Measurements from ENCODE around the gene TNFRSF17.

TNFRSF17 gene

GRCh38 chr16:11994143-11995119, 29.4 kb downstream of the TNFRSF17 start:
- H3K9me3 ChIP-seq (ENCODE audit: severe bottlenecking) = no peaks in the 10 kb centered on the region
- DNase-seq (ENCODE audit: low spot score) (no peak), ATAC-seq (ENCODE audit: low read depth) (no peak)
- no peaks in the 10 kb centered on the region for H3K27me3 ChIP-seq (ENCODE audit: insufficient read depth, poor library complexity, severe bottlenecking)
- TF ChIP-seq CTCF (IDR thresholded peaks at IDR 0.05; ENCODE audit: poor library complexity, severe bottlenecking) = no peak
- no peaks in the 10 kb centered on the region for H3K4me1 ChIP-seq (ENCODE audit: insufficient read depth, poor library complexity, severe bottlenecking)
- H3K36me3 ChIP-seq (ENCODE audit: low read depth) = no peaks in the 10 kb centered on the region
- H3K27ac ChIP-seq (ENCODE audit: poor library complexity, severe bottlenecking) = no peak overlapping the region
- H3K4me3 ChIP-seq (ENCODE audit: severe bottlenecking) = no peak overlapping the region

- Histone ChIP-seq H3K9me3 (ENCODE audit: severe bottlenecking) (no peaks in the 10 kb centered on the region), H3K4me1 (ENCODE audit: insufficient read depth, poor library complexity, severe bottlenecking) (no peaks in the 10 kb centered on the region), H3K36me3 (ENCODE audit: low read depth) (no peaks in the 10 kb centered on the region), H3K4me3 (ENCODE audit: severe bottlenecking) (no peak overlapping the region), H3K27ac (ENCODE audit: poor library complexity, severe bottlenecking) (no peak overlapping the region), H3K27me3 (ENCODE audit: insufficient read depth, poor library complexity, severe bottlenecking) (no peaks in the 10 kb centered on the region)
- no peak for TF ChIP-seq CTCF (IDR thresholded peaks at IDR 0.05; ENCODE audit: poor library complexity, severe bottlenecking)
- ATAC-seq (ENCODE audit: low read depth) (no peak), DNase-seq (ENCODE audit: low spot score) (no peak)
Observed at GRCh38 chr16:11996433-11997330, 31.7 kb downstream of the TNFRSF17 start.

GRCh38 chr16:12000032-12000431, 35.0 kb downstream of the TNFRSF17 start:
- Histone ChIP-seq H3K27ac (ENCODE audit: poor library complexity, severe bottlenecking) (no peak overlapping the region), H3K27me3 (ENCODE audit: insufficient read depth, poor library complexity, severe bottlenecking) (no peaks in the 10 kb centered on the region), H3K9me3 (ENCODE audit: severe bottlenecking) (no peaks in the 10 kb centered on the region), H3K4me1 (ENCODE audit: insufficient read depth, poor library complexity, severe bottlenecking) (no peaks in the 10 kb centered on the region), H3K36me3 (ENCODE audit: low read depth) (no peaks in the 10 kb centered on the region), H3K4me3 (ENCODE audit: severe bottlenecking) (no peak overlapping the region)
- ATAC-seq (ENCODE audit: low read depth) (no peak), DNase-seq (ENCODE audit: low spot score) (no peak)
- TF ChIP-seq CTCF (IDR thresholded peaks at IDR 0.05; ENCODE audit: poor library complexity, severe bottlenecking) = no peak

GRCh38 chr16:12002447-12003006, 37.5 kb downstream of the TNFRSF17 start:
- Histone ChIP-seq H3K4me3 (ENCODE audit: severe bottlenecking) (no peak overlapping the region), H3K27ac (ENCODE audit: poor library complexity, severe bottlenecking) (no peak overlapping the region), H3K9me3 (ENCODE audit: severe bottlenecking) (no peaks in the 10 kb centered on the region), H3K36me3 (ENCODE audit: low read depth) (no peaks in the 10 kb centered on the region), H3K27me3 (ENCODE audit: insufficient read depth, poor library complexity, severe bottlenecking) (no peaks in the 10 kb centered on the region), H3K4me1 (ENCODE audit: insufficient read depth, poor library complexity, severe bottlenecking) (no peaks in the 10 kb centered on the region)
- ATAC-seq (ENCODE audit: low read depth) (no peak), DNase-seq (ENCODE audit: low spot score) (no peak)
- TF ChIP-seq CTCF (IDR thresholded peaks at IDR 0.05; ENCODE audit: poor library complexity, severe bottlenecking) = no peak

Measured in RWPE2 (cell line).